K562 (cell line): ENCODE results near the gene TKT. TPM values are rescaled to one million over a fixed set of nuclear protein-coding genes. Genes with fewer than 3 reads are reported as not detected.

Experiments
- ZBTB1 ChIP-seq: sonication (generic); formaldehyde crosslinking; IDR thresholded peaks from 2 replicates; pipeline ENCODE4 v1.8.1; 2023; ENCODE audit warnings: missing genetic modification reagents, low read depth, mild to moderate bottlenecking, borderline replicate concordance
- ZNF143 ChIP-seq: sonication (generic); formaldehyde crosslinking; IDR thresholded peaks from 2 replicates; pipeline ENCODE4 v1.9.0; 2022; ENCODE audit warnings: mild to moderate bottlenecking, missing genetic modification reagents
- ZNF277 ChIP-seq: fragments of 250-450 bp; sonication (Bioruptor Pico); IDR thresholded peaks from 2 replicates; pipeline ENCODE4 v1.8.0; 2022; ENCODE audit warnings: inconsistent platforms, mild to moderate bottlenecking, moderate library complexity, borderline replicate concordance
- polyA plus RNA-seq, 8 experiments: library from polyadenylated mRNA; depleted of rRNA in 4 of 8; stranded (reverse) in 5 of 8; unstranded in 3 of 8; fragments of >200 nt; fragmentation: Nextera tagmentation in 2 of 8; fragmentation: Illumina TruSeq in 1 of 8; extraction: Ambion mirVana in 2 of 8; extraction: Trizol in 1 of 8; gene quantifications; 2 replicates each; pipeline versions ENCODE4 v1.2.1 to v1.2.3, GENCODE V29; 2011 to 2014; ENCODE audit warnings: inconsistent platforms in 1 of 8, missing spikeins in 1 of 8
- total RNA-seq, 7 experiments: library from RNA; depleted of rRNA in 6 of 7; stranded (reverse); fragments of >200 nt in 6 of 7; fragmentation: Illumina TruSeq in 2 of 7; extraction: Trizol in 2 of 7; gene quantifications; 2 replicates each; pipeline versions ENCODE4 v1.2.1 to v1.2.3, GENCODE V29; 2011 to 2021; ENCODE audit warnings: low replicate concordance in 1 of 7
- TF ChIP-seq, protein P1 (sequence below), 3 experiments: fragments of 200-800 bp in 1 of 3; fragments of 250-450 bp in 1 of 3; fragments of 450-650 bp in 1 of 3; sonication (Bioruptor Pico) in 1 of 3; sonication (Bioruptor generic) in 1 of 3; formaldehyde crosslinking in 1 of 3; IDR thresholded peaks; 2 replicates each; pipeline versions ENCODE4 v1.6.1 to v1.8.0; 2016 to 2022; ENCODE audit warnings: mild to moderate bottlenecking in 2 of 3, missing genetic modification characterization in 2 of 3, missing compliant biosample characterization in 1 of 3, moderate library complexity in 1 of 3

Gene TKT
- total and polyA plus RNA-seq, 9 of the 15 experiments (the other 6 are each of a cell fraction or from before 2014, with no cell fraction given): 58.1 to 401 (median 187) TPM

GRCh38 chr3:53234841-53235232, 21.0 kb downstream of the TKT start (continued):
- TF ChIP-seq ZNF277 (CRISPR knock-in tag): no peak
- TF ChIP-seq, protein P1, sequence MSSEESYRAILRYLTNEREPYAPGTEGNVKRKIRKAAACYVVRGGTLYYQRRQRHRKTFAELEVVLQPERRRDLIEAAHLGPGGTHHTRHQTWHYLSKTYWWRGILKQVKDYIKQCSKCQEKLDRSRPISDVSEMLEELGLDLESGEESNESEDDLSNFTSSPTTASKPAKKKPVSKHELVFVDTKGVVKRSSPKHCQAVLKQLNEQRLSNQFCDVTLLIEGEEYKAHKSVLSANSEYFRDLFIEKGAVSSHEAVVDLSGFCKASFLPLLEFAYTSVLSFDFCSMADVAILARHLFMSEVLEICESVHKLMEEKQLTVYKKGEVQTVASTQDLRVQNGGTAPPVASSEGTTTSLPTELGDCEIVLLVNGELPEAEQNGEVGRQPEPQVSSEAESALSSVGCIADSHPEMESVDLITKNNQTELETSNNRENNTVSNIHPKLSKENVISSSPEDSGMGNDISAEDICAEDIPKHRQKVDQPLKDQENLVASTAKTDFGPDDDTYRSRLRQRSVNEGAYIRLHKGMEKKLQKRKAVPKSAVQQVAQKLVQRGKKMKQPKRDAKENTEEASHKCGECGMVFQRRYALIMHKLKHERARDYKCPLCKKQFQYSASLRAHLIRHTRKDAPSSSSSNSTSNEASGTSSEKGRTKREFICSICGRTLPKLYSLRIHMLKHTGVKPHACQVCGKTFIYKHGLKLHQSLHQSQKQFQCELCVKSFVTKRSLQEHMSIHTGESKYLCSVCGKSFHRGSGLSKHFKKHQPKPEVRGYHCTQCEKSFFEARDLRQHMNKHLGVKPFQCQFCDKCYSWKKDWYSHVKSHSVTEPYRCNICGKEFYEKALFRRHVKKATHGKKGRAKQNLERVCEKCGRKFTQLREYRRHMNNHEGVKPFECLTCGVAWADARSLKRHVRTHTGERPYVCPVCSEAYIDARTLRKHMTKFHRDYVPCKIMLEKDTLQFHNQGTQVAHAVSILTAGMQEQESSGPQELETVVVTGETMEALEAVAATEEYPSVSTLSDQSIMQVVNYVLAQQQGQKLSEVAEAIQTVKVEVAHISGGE (CRISPR knock-in tag; IDR thresholded peaks at IDR 0.05): no peak
- TF ChIP-seq ZBTB1 (CRISPR knock-in tag): no peak
- no peak for TF ChIP-seq ZNF143 (CRISPR knock-in tag)
